B cell (primary cell): ENCODE results near the gene NOL12.

ENCODE experiments used
- EZH2 ChIP-seq: IDR thresholded peaks from 2 replicates; pipeline ENCODE4 v1.6.1; 2012; ENCODE audit warnings: borderline replicate concordance, low read depth, mild to moderate bottlenecking, moderate library complexity, low read length; ENCODE audit not compliant: insufficient read depth, poor library complexity, severe bottlenecking
- TF ChIP-seq, protein P1 (sequence below): fragments of 200-600 bp; IDR thresholded peaks from one replicate; pipeline ENCODE4 v1.8.0; 2022; ENCODE audit warnings: antibody characterized with exemption, mild to moderate bottlenecking

- TF ChIP-seq, protein P1, sequence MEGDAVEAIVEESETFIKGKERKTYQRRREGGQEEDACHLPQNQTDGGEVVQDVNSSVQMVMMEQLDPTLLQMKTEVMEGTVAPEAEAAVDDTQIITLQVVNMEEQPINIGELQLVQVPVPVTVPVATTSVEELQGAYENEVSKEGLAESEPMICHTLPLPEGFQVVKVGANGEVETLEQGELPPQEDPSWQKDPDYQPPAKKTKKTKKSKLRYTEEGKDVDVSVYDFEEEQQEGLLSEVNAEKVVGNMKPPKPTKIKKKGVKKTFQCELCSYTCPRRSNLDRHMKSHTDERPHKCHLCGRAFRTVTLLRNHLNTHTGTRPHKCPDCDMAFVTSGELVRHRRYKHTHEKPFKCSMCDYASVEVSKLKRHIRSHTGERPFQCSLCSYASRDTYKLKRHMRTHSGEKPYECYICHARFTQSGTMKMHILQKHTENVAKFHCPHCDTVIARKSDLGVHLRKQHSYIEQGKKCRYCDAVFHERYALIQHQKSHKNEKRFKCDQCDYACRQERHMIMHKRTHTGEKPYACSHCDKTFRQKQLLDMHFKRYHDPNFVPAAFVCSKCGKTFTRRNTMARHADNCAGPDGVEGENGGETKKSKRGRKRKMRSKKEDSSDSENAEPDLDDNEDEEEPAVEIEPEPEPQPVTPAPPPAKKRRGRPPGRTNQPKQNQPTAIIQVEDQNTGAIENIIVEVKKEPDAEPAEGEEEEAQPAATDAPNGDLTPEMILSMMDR = no peak
- no peak for TF ChIP-seq EZH2
Observed at GRCh38 chr22:37659066-37659896, 26.9 kb upstream of the NOL12 start.
